ENCODE measurements around the gene PDZD8.

- TF ChIP-seq, protein P1, sequence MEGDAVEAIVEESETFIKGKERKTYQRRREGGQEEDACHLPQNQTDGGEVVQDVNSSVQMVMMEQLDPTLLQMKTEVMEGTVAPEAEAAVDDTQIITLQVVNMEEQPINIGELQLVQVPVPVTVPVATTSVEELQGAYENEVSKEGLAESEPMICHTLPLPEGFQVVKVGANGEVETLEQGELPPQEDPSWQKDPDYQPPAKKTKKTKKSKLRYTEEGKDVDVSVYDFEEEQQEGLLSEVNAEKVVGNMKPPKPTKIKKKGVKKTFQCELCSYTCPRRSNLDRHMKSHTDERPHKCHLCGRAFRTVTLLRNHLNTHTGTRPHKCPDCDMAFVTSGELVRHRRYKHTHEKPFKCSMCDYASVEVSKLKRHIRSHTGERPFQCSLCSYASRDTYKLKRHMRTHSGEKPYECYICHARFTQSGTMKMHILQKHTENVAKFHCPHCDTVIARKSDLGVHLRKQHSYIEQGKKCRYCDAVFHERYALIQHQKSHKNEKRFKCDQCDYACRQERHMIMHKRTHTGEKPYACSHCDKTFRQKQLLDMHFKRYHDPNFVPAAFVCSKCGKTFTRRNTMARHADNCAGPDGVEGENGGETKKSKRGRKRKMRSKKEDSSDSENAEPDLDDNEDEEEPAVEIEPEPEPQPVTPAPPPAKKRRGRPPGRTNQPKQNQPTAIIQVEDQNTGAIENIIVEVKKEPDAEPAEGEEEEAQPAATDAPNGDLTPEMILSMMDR (IDR thresholded peaks at IDR 0.05; ENCODE audit: low read length) = no peak
- TF ChIP-seq EZH2 (IDR thresholded peaks at IDR 0.05; ENCODE audit: borderline replicate concordance, low read length) = no peak
Measured at GRCh38 chr10:117419921-117420320, 44.7 kb upstream of the PDZD8 start.

Measured in OCI-LY1 (cell line).